Renal pelvis (tissue), 4 donors: ENCODE measurements around the gene ACACB. TPM values are rescaled to one million over a fixed set of nuclear protein-coding genes. Genes with fewer than 3 reads are reported as not detected.

Source experiments
- DNase-seq: peaks from one replicate; pipeline ENCODE4 v3.0.0-alpha.2; 2013
- polyA plus RNA-seq, 3 donors: library from polyadenylated mRNA; unstranded; fragments of 120-200 nt; gene quantifications; one replicate each; pipeline ENCODE4 v1.2.1, GENCODE V29; 2013; ENCODE audit not compliant: insufficient read length in 3 of 3

Gene ACACB
- polyA plus RNA-seq, 3 donors, result 14.8 to 28.0 (median 26.3) TPM

- no peak for DNase-seq
Measured at GRCh38 chr12:109105176-109105575, 11.2 kb upstream of the ACACB start.

DNA sequence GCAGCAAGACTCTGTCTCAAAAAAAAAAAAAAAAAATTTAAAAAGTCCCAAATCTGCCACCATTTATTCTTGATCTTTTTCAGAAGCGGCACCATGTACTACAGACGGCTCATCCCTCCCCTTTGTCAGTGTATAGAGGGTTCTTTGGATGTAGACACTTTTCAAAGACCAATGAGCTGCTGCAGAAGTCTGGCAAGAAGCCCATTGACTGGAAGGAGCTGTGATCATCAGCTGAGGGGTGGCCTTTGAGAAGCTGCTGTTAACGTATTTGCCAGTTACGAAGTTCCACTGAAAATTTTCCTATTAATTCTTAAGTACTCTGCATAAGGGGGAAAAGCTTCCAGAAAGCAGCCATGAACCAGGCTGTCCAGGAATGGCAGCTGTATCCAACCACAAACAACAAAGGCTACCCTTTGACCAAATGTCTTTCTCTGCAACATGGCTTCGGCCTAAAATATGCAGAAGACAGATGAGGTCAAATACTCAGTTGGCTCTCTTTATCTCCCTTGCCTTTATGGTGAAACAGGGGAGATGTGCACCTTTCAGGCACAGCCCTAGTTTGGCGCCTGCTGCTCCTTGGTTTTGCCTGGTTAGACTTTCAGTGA lies 6.5 kb upstream of the ACACB start:
- DNase-seq, result no peak

- DNase-seq, result peak; percentile 91
Measured at GRCh38 chr12:109110988-109111495, 5.3 kb upstream of the ACACB start.

- no peak for DNase-seq
Measured at GRCh38 chr12:109112720-109113465, 3.5 kb upstream of the ACACB start.

- no peak for DNase-seq
Measured at GRCh38 chr12:109113661-109114321, 2.6 kb upstream of the ACACB start.

- no peak for DNase-seq
Measured at GRCh38 chr12:109114644-109115043, 1.7 kb upstream of the ACACB start.

DNA sequence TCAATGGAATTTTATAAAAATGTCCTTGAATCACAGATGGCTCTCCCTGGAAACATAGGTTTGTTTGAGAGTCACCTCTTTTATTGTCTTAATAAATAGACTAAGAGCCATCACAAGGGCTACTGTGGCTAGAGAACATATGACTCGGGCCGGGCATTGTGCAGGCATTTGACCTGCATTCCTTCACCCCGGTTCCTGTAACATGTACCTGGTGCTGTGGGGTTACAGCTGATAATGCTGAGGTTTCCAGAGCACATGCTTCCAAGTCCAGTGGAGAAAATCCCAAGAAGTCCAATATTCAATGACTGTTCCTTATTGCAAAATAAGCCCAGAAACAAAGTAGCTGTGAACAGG lies 1.0 kb upstream of the ACACB start:
- DNase-seq, result no peak

- no peak for DNase-seq
Measured at GRCh38 chr12:109116611-109116949, 193 bp downstream of the ACACB start.

DNA sequence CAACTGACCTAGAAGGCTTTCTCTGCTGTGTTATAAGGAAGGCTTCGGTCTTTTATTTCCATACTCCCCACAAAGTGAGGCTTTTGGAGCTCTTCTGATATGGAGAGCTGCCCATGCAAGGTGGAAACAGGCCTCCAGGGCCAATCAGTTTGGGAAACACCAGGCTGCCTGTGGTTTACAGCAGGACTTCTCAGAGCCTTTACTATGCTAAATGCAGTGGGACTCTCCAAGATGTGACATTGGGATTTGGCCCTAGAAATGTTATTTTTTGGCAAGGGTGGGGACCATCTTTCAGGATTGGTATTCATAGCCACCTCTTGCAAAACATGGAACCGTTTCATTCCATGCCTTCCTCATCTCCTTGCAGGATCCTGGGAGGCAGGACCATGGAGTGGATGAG lies 3.7 kb downstream of the ACACB start:
- DNase-seq, result no peak

DNA sequence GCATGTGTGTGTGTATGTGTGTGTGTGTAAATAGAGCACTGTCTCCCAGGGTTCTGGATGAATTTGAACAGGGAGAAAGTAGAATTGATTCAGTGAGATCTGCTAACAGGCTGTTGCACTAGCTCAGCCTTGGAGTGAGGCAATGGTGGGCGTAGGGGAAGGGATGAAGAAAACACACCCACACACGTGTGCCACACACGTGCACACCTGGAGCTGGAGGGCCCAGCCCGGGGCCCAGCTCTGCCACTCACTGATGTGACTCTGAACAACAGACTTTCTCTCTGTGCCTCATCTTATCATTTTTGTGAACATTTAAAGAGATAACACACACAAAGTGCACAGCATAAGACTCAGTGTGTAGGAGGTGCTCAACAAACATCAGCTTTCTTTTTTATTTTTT lies 4.2 kb downstream of the ACACB start:
- DNase-seq, result no peak

GRCh38 chr12:109121346-109121880 lies 5.0 kb downstream of the ACACB start:
- DNase-seq, result no peak

- no peak for DNase-seq
Measured at GRCh38 chr12:109124878-109125648, 8.7 kb downstream of the ACACB start.

- no peak for DNase-seq
Measured at GRCh38 chr12:109125791-109126190, 9.4 kb downstream of the ACACB start.

DNA sequence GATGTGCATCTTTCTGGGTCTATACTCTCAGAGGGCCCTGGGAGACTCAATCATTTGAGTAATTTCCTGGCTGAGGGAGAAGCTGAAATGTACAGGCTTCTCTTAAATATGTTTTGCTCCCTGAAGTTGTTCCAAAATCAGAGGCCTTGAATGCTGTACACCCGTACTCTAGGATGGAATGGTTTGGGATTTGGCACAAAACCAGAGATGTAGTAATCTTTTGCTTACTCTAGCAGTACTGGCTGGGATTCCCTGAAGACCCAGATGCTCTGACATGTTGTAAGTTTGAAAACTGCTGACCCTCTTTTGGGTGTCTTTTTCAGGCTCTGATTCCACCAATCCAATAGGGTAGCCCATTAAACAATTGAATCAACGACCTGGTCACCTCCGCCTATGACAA lies 10.4 kb downstream of the ACACB start:
- no peak for DNase-seq

DNA sequence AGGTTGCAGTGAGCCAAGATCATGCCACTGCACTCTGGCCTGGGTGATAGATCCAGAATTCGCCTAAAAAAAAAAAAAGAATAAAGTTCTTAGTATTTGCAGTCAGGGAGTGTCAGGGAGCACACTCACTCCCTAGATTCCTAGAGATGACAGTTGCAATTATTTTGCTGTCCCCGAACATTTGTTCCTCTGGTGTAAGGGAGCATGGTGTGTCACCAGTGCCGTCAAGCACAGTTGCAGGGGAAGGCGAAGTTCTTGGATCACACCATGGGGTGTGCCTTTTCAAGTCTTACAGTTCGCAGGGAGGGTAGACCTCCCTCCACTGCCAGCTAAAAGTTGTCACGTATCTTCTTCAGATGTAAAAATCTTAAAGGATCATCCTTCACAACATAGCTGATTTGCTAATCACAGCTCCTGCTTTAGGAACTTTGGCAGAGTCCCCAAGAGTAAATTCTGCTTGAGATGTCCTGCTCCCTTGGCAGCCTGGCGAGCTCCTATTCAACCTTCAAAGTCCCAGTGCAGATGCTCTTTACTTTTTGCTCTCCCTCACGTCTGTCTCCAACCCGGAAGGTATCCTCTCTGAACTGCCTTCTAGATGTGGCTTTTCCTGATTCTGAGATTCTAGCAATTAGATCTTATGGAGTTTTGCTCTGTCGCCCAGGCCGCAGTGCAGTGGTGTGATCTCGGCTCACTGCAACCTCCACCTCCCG lies 11.3 kb downstream of the ACACB start:
- no peak for DNase-seq

GRCh38 chr12:109130297-109131153 lies 14.1 kb downstream of the ACACB start:
- no peak for DNase-seq

GRCh38 chr12:109131154-109132050 lies 15.0 kb downstream of the ACACB start:
- DNase-seq, result peak; percentile 62

DNA sequence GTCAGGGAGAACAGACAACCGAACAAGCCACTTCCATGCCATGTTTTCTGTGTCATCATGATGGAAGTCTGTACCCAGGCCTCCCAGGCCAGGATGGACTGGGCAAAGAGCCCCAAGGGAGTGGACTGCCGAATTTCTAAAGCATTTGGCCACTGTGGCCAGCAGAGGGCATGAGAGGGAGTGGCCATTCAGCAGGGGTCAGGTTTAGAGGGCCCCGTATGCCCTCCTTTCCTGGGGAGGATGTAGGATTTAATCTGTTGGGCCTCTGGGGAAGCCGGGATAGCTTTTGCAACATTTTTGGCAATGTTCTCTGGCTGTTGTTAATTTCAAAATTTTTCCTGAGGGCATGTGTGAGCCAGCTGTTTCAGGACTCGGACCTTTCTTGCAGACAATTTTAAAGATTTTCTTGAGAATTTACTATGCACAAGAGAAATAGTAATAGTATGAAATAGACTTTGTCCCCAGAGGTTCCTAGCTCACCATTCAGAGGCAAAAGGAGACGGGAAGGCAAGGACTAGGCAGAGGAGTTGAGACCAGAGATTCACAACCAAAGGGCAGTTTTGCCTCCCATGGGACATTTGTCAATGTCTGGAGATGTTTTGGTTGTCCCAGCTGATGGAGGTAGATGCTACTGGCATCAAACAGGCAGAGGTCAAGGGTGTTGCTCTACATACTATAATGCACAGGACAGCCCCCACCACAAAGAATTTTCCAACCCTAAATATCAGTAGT lies 18.0 kb downstream of the ACACB start:
- no peak for DNase-seq

GRCh38 chr12:109137055-109137454 lies 20.7 kb downstream of the ACACB start:
- no peak for DNase-seq
